ENCODE data around the gene KRTAP5-8.
"Not testable (repeated sequence)": the region's sequence is repeated elsewhere in the genome, so short reads cannot be mapped to it uniquely, and the experiment has no call there.

KRTAP5-8 gene

DNA sequence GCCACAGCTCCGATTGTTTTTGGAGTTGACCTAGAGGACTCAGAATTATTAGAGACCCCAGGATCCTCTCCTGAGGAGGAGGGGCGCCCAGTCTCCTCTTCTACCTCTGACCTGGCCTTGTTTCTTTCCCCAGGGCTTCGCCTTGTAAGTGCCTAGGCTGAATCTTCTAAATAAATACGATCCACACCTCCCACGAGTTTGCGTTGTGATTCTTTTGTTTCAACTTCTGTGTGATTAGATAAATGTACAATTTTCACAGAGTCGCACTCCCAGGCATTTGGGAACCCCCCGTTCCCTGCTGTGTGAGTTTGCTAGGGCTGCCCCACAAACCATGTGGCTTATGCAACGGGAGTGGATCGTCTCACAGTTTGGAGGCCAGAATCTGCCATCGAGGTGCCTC, 1.2 kb downstream of the KRTAP5-8 start:
- TF ChIP-seq, protein P1, sequence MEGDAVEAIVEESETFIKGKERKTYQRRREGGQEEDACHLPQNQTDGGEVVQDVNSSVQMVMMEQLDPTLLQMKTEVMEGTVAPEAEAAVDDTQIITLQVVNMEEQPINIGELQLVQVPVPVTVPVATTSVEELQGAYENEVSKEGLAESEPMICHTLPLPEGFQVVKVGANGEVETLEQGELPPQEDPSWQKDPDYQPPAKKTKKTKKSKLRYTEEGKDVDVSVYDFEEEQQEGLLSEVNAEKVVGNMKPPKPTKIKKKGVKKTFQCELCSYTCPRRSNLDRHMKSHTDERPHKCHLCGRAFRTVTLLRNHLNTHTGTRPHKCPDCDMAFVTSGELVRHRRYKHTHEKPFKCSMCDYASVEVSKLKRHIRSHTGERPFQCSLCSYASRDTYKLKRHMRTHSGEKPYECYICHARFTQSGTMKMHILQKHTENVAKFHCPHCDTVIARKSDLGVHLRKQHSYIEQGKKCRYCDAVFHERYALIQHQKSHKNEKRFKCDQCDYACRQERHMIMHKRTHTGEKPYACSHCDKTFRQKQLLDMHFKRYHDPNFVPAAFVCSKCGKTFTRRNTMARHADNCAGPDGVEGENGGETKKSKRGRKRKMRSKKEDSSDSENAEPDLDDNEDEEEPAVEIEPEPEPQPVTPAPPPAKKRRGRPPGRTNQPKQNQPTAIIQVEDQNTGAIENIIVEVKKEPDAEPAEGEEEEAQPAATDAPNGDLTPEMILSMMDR (IDR thresholded peaks at IDR 0.05; ENCODE audit: control extremely low read depth, extremely low read depth, low read depth, missing control alignments), result no peak
- DNase-seq (ENCODE audit: extremely low spot score), result no peak
- CTCF ChIA-PET, result interaction anchor here (1.0 kb wide), 1 partner anchor 34 kb away, joined by 3 read pairs; no protein-coding TSS in a partner anchor
- POLR2A ChIA-PET, result no interaction called here

DNA sequence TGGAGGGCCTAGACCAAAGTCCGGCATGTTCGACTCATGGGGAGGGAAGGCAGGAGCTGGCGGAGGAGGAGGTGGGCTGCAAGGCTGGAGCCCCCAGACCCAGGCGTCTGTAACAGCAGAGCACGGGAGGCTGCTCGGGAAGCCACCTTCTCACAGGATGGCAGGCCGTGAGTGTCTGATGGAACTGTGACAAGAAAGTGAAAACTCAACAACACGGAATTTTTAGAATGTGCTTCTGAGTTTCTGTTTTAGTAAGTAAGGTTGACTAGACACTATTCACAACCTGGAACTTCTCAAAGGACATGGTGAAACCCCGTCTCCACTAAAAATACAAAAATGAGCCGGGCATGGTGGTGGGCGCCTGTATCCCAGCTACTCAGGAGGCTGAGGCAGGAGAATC, 2.1 kb downstream of the KRTAP5-8 start:
- peak; percentile 59 for DNase-seq (ENCODE audit: extremely low spot score)
- POLR2A ChIA-PET, result not testable (repeated sequence)
- CTCF ChIA-PET, result interaction anchor here (1.4 kb wide), 1 partner anchor 10 kb away, joined by 5 read pairs; no protein-coding TSS in a partner anchor

DNA sequence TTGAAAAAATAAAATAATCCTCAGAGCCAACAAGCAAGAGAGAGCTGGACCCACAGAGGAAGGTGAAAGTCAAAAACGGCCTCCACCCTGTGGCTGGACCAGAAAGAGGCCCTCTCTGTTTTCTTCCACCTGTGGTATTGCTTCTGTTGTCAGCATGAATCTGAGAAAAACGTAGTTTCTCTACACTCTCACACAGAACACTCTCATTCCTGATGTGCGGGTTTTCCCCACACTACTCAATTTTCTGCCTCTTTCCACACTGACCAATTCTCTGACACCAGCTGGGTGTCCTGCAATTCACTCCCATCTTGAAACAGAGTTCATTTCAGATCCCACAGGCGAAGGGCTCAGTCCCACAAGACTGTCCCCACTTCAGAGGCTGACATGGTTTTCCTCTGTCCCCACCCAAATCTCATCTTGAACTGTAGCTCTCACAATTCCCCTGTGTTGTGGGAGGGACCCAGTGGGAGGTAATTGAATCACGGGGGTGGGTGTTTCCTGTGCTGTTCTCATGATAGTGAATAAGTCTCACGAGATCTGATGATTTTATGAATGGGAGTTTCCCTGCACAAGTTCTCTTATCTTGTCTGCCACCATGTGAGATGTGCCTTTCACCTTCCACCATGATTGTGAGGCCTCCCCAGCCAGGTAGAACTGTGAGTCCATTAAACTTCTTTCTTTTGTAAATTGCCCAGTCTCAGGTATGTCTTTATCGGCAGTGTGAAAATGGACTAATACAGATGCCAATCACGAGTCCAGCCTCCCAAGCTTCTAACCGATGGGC, 2.9 kb downstream of the KRTAP5-8 start:
- POLR2A ChIA-PET; DNase-seq (ENCODE audit: extremely low spot score): not testable (repeated sequence)
- CTCF ChIA-PET, result interaction anchor here (1.4 kb wide), 1 partner anchor 9 kb away, joined by 5 read pairs; no protein-coding TSS in a partner anchor

DNA sequence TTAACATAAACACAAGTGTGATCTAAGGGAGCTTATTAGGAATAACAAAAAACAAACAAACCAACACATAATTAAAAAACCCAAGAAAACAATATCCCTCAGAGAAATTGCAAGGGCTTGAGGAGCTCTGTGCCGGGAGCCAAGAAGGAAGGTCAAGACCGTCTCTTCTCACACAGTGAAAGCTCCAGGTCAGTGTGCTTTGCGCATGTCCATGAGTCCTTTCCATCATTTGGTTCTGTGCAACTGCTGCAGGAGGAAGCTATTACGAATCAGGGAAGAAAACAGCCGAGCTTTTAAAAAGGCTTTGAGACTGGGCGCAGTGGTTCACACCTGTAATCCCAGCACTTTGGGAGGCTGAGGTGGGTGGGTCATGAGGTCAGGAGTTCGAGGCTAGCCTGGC, 4.6 kb downstream of the KRTAP5-8 start:
- POLR2A ChIA-PET, result no interaction called here
- no peak for DNase-seq (ENCODE audit: extremely low spot score)
- CTCF ChIA-PET, result interaction anchor here (1.2 to 2.7 kb wide), 2 partner anchors 21 to 38 kb away, joined by 5 to 13 read pairs; no protein-coding TSS in a partner anchor
- TF ChIP-seq, protein P1 (IDR thresholded peaks at IDR 0.05; ENCODE audit: control extremely low read depth, extremely low read depth, low read depth, missing control alignments), result no peak

DNA sequence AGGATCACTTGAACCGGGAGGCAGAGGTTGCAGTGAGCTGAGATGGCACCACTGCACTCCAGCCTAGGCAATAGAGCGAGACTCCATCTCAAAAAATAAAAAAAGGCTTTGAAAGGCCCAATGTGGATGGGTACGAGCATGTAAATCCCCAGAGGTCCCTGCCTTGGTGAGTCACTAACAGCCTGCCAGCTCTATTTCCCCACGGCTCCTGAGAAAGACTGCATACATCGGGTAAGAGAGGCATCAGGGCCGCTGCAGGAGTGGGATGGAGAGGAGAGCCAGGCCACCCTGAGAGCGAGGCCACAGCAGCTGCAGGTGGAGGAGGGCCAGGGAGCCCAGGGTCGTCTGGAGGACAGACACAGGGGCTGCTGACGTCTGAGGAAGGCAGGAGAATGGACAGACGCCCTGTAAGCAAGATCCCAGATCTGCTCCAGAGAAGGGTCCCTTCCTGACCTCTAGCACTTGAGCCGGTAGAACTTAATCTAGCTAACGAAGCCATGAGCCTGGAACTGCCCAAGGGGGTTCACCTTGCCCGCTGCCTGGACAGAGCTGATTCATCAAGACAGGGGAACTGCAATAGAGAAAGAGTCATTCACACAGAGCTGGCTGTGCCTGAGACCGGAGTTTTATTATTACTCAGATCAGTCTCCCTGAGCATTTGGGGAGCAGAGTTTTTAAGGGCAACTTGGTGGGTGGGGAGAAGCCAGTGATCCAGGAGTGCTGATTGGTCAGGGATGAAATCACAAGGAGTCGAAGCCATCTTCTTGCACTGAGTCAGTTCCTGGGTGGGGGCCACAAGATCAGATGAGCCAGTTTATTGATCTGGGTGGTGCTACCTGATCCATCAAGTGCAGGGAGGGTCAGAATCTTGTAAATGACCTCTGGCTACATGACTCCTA, 5.3 kb downstream of the KRTAP5-8 start:
- ChIA-PET CTCF (interaction anchor here (1.2 to 2.7 kb wide), 2 partner anchors 20 to 37 kb away, joined by 5 to 13 read pairs; no protein-coding TSS in a partner anchor), POLR2A (no interaction called here)
- TF ChIP-seq, protein P1 (IDR thresholded peaks at IDR 0.05; ENCODE audit: control extremely low read depth, extremely low read depth, low read depth, missing control alignments), result no peak
- DNase-seq (ENCODE audit: extremely low spot score), result no peak

DNA sequence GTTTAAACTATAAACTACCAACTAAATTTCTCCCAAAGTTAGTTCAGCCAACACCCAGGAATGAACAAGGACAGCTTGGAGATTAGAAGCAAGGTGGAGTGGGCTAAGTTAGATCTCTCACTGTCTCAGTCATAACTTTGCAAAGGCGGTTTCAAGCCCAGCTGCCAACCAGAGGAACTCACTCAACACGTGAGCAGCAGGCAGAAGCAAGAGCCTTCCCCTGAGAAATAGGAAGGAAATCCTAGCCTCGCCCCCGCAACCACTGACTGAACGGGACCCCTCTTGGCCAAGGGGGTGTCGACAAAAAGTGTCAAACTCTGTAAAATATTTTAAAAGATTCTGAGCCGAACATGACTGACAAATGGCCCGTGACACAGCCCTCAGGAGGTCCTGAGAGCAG, 6.0 kb downstream of the KRTAP5-8 start:
- TF ChIP-seq, protein P1 (IDR thresholded peaks at IDR 0.05; ENCODE audit: control extremely low read depth, extremely low read depth, low read depth, missing control alignments), result no peak
- ChIA-PET POLR2A (no interaction called here), CTCF (interaction anchor here (2.7 kb wide), 1 partner anchor 19 kb away, joined by 13 read pairs; no protein-coding TSS in a partner anchor)
- no peak for DNase-seq (ENCODE audit: extremely low spot score)

DNA sequence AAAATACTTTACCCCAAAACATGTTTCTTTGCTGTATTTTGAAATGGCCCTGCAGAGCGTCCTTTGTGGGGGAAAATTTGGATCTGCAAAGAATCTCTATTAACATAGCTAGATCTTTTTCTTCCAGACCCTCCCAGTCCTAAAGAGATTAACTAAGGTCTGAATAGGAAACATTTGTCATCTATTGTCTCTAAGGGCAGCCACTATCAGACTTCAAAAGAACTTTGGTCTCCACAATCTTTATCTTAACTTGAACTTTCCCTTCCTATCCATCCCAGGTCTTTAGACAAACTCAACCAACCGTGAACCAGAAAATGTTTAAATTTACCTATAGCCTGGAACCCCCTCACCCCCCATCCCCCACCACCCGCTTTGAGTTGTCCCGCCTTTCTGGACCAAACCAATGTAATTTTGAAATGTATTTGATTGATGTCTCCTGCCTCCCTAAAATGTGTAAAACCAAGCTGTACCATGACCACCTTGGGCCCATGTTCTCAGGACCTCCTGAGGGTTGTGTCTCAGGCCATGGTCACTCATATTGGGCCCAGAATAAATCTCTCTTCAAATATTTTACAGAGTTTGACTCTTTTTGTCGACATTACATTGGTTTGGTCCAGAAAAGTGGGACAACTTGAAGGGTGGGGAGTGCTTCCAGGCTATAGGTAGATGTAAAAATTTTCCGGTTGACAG, 6.8 kb downstream of the KRTAP5-8 start:
- TF ChIP-seq, protein P1 (IDR thresholded peaks at IDR 0.05; ENCODE audit: control extremely low read depth, extremely low read depth, low read depth, missing control alignments), result no peak
- DNase-seq (ENCODE audit: extremely low spot score), result no peak
- ChIA-PET CTCF (no interaction called here), POLR2A (no interaction called here)

All from GM10248 (cell line).